GDM1 (cell line): ENCODE measurements around the gene CHMP4B.

ENCODE experiments used
- DNase-seq: peaks from one replicate; lab custom pipeline; 2025; lab: John Stamatoyannopoulos, UW

CHMP4B gene

DNA sequence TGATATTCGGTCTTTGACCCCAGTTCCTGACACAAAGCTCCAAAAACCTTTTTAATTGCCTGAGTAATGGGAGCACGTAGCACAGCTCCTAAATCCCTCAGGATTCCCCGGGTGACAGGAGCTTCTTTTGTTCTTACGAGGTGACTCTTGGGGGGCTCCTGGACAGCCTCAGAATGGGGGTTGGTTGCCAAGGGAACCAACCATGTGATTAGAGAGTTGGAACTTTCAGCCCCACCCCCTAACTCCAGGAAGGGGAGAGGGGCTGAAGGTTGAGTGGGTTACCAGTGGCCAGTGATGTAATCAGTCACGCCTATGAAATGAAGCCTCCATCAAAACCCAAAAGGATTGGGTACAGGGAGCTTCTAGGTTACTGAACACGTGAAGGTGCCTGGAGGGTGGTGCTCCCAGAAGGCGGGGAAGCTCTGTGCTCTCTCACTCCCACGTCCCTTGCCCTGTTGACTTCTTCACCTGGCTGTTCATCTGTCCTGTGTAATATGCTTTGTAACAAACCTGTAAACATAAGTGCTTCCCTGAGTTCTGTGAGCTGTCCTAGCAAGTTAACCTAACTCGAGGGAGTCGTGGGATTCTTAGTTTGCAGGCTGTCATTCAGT, 89.5 kb downstream of the CHMP4B start:
- no peak for DNase-seq

DNA sequence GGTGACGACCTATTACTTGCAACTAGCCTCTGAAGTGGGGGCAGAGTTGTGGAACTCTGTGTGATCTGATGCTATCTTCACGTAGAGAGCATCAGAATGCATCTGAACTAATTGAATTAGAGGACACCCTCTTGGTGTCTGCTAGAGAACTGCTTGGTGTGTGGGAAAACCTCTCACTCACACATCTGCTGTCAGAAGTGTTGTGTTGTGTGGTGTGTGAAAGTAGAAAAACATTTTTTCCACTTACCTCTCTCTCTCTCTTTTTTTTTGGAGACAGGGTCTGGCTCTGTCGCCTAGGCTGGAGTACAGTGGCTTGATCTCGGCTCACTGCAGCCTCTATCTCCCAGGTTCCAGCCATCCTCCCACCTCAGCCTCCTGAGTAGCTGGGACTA, 90.0 kb downstream of the CHMP4B start:
- DNase-seq = no peak

DNA sequence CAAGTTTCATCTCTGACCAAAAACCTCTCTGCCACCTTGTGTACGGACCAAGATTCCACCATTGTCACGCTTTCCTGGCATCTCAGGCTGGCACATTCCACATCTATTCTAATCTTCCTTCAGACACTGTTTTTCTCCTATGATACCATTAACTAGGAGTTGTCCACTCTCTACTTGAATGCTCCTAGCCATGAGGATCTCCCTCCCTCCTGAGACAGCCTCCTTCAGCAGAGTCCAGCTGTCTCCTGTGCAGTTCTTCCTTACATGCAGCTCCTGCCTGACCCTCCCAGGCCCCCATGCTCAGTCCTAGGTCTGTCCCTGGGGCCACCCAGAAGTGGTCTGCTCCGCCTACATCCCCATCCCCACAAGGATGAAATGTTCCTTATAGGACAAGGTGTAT, 90.9 kb downstream of the CHMP4B start:
- DNase-seq = no peak
